T-helper 2 cell (primary cell): ENCODE data around the gene BCAP31.
"Not testable (repeated sequence)": the region's sequence is repeated elsewhere in the genome, so short reads cannot be mapped to it uniquely, and the experiment has no call there.

ENCODE experiments used
- DNase-seq, 5 experiments: peaks; one replicate each; pipeline versions ENCODE4 v3.0.0 to v3.0.0-alpha.2; 2012 to 2022

BCAP31 gene

GRCh38 chrX:153762626-153763173 is 38.5 kb upstream of the BCAP31 start:
- no peak for DNase-seq

GRCh38 chrX:153761863-153762262 is 37.7 kb upstream of the BCAP31 start:
- DNase-seq: no peak

- DNase-seq: no peak
These were observed 30.9 kb upstream of the BCAP31 start for GRCh38 chrX:153755136-153755535.

GRCh38 chrX:153750127-153750774 is 26.1 kb upstream of the BCAP31 start:
- no peak for DNase-seq

- DNase-seq: not testable (repeated sequence)
These were observed 24.8 kb upstream of the BCAP31 start for GRCh38 chrX:153749017-153749416.

- DNase-seq: not testable (repeated sequence)
These were observed 22.8 kb upstream of the BCAP31 start for GRCh38 chrX:153746991-153747390.

- DNase-seq: no peak
These were observed 22.2 kb upstream of the BCAP31 start for GRCh38 chrX:153746359-153746758.

- DNase-seq: not testable (repeated sequence)
These were observed 20.9 kb upstream of the BCAP31 start for GRCh38 chrX:153745067-153745433.

GRCh38 chrX:153744210-153745066 is 20.3 kb upstream of the BCAP31 start:
- DNase-seq: no peak

GRCh38 chrX:153743468-153744209 is 19.5 kb upstream of the BCAP31 start:
- not testable (repeated sequence) for DNase-seq

GRCh38 chrX:153742796-153743467 is 18.7 kb upstream of the BCAP31 start:
- DNase-seq: not testable (repeated sequence)

- DNase-seq: not testable (repeated sequence)
These were observed 17.9 kb upstream of the BCAP31 start for GRCh38 chrX:153742111-153742510.

- DNase-seq: no peak
These were observed 17.3 kb upstream of the BCAP31 start for GRCh38 chrX:153741446-153741845.

GRCh38 chrX:153740631-153741222 is 16.5 kb upstream of the BCAP31 start:
- DNase-seq: no peak

- DNase-seq: peak in 1 of 5 experiments; percentile 70
These were observed 15.7 kb upstream of the BCAP31 start for GRCh38 chrX:153739754-153740486.

- no peak for DNase-seq
These were observed 13.9 kb upstream of the BCAP31 start for GRCh38 chrX:153738056-153738605.

- DNase-seq: no peak
These were observed 12.8 kb upstream of the BCAP31 start for GRCh38 chrX:153736871-153737441.

- DNase-seq: no peak
These were observed 12.1 kb upstream of the BCAP31 start for GRCh38 chrX:153736071-153736820.

GRCh38 chrX:153735274-153735673 is 11.1 kb upstream of the BCAP31 start:
- DNase-seq: peak in 2 of 5 experiments; percentile 33 to 42

GRCh38 chrX:153734871-153735270 is 10.7 kb upstream of the BCAP31 start:
- no peak for DNase-seq
